B cell (primary cell): ENCODE measurements around the gene ATXN2. TPM values are rescaled to one million over a fixed set of nuclear protein-coding genes. Genes with fewer than 3 reads are reported as not detected.

ENCODE experiments used
- ATAC-seq: fragments of 200-7000 bp; cut with Tn5 transposase; one replicate; pipeline ENCODE4 v1.10.0; 2021; ENCODE audit warnings: low read depth, mild to moderate bottlenecking, moderate number of reproducible peaks, moderate library complexity
- CTCF ChIA-PET: fragments of 350-600 bp; sonication (Branson Sonifier 250); formaldehyde crosslinking; loops from one replicate; lab custom pipeline; 2021; ENCODE audit warnings: antibody characterized with exemption, inconsistent platforms; lab: Charles Lee
- POLR2A ChIA-PET: fragments of 350-600 bp; sonication (Branson Sonifier 250); formaldehyde crosslinking; loops from one replicate; lab custom pipeline; 2021; ENCODE audit warnings: antibody characterized with exemption; lab: Charles Lee
- DNase-seq: peaks from one replicate; pipeline ENCODE4 v3.0.0; 2013
- H2AFZ ChIP-seq: 2 replicates; pipeline ENCODE4 v1.6.1; 2012; ENCODE audit warnings: mild to moderate bottlenecking, low read depth, low read length; ENCODE audit not compliant: insufficient read depth, poor library complexity, severe bottlenecking
- H3K27ac ChIP-seq, 2 donors: 1 replicate in 1 of 2; 2 replicates in 1 of 2; pipeline ENCODE4 v1.5.1; 2012 to 2013; ENCODE audit warnings: low read length in 2 of 2, mild to moderate bottlenecking in 2 of 2, moderate library complexity in 1 of 2
- H3K27me3 ChIP-seq, 4 experiments: fragments of 200-600 bp in 1 of 4; sonication (generic) in 1 of 4; replicated peaks in 1 of 4; 1 replicate in 2 of 4; 2 replicates in 2 of 4; pipeline versions ENCODE4 v1.6.1 to v1.7.0; 2013 to 2016; ENCODE audit warnings: low read length in 3 of 4, mild to moderate bottlenecking in 2 of 4, mixed read lengths in 1 of 4, moderate library complexity in 1 of 4; ENCODE audit not compliant: insufficient read depth in 4 of 4, control insufficient read depth in 3 of 4; ENCODE audit errors: control extremely low read depth in 1 of 4
- H3K36me3 ChIP-seq, 2 experiments: replicated peaks in 1 of 2; 1 replicate in 1 of 2; 2 replicates in 1 of 2; pipeline versions ENCODE4 v1.6.1 to v1.7.1; 2013; ENCODE audit warnings: low read length in 1 of 2; ENCODE audit not compliant: insufficient read depth in 2 of 2, control insufficient read depth in 1 of 2; ENCODE audit errors: control extremely low read depth in 1 of 2, extremely low read depth in 1 of 2
- H3K4me1 ChIP-seq, 2 donors: fragments of 200-600 bp in 1 of 2; sonication (generic) in 1 of 2; 1 replicate in 1 of 2; 2 replicates in 1 of 2; pipeline versions ENCODE4 v1.5.1 to v1.6.1; 2013 to 2017; ENCODE audit warnings: low read length in 2 of 2; ENCODE audit not compliant: control insufficient read depth in 2 of 2, insufficient read depth in 2 of 2
- H3K4me2 ChIP-seq: replicated peaks from 2 replicates; pipeline ENCODE3; 2012; ENCODE audit warnings: mild to moderate bottlenecking, low read depth, low read length; ENCODE audit not compliant: poor library complexity, severe bottlenecking
- H3K4me3 ChIP-seq, 5 experiments: fragments of 200-600 bp in 1 of 5; sonication (generic) in 1 of 5; 1 replicate in 3 of 5; 2 replicates in 2 of 5; pipeline versions ENCODE4 v1.5.1 to v1.7.0; 2011 to 2016; ENCODE audit warnings: low read length in 4 of 5, mild to moderate bottlenecking in 4 of 5, low read depth in 2 of 5, control low read depth in 1 of 5, moderate library complexity in 1 of 5; ENCODE audit not compliant: insufficient read depth in 1 of 5; ENCODE audit errors: control extremely low read depth in 1 of 5, extremely low read depth in 1 of 5
- H3K79me2 ChIP-seq: fragments of 200-600 bp; sonication (generic); one replicate; pipeline ENCODE4 v1.6.0; 2016; ENCODE audit warnings: low read length; ENCODE audit not compliant: control insufficient read depth, insufficient read depth
- H3K9ac ChIP-seq: fragments of 200-600 bp; sonication (generic); 2 replicates; pipeline ENCODE4 v1.6.1; 2017; ENCODE audit warnings: mild to moderate bottlenecking, low read length, moderate library complexity
- H3K9me3 ChIP-seq, 3 donors: one replicate each; pipeline versions ENCODE4 v1.6.1 to v1.7.1; 2013; ENCODE audit warnings: low read length in 2 of 3; ENCODE audit not compliant: control insufficient read depth in 2 of 3, insufficient read depth in 1 of 3; ENCODE audit errors: control extremely low read depth in 1 of 3
- H4K20me1 ChIP-seq: 2 replicates; pipeline ENCODE4 v1.6.0; 2012; ENCODE audit warnings: mild to moderate bottlenecking, low read length; ENCODE audit not compliant: insufficient read depth, control insufficient read depth, poor library complexity, severe bottlenecking
- H3K27ac Mint-ChIP-seq: one replicate; pipeline ENCODE4 v1.8.0; 2021; ENCODE audit warnings: mixed read lengths
- H3K27me3 Mint-ChIP-seq: one replicate; pipeline ENCODE4 v1.8.0; 2021; ENCODE audit warnings: mixed read lengths
- H3K4me1 Mint-ChIP-seq: one replicate; pipeline ENCODE4 v1.8.0; 2021; ENCODE audit warnings: mixed read lengths
- H3K4me3 Mint-ChIP-seq: one replicate; pipeline ENCODE4 v1.8.0; 2021; ENCODE audit warnings: mixed read lengths
- H3K9me3 Mint-ChIP-seq: one replicate; pipeline ENCODE4 v1.8.0; 2022; ENCODE audit warnings: mixed read lengths; ENCODE audit not compliant: insufficient read depth
- EZH2 ChIP-seq: IDR thresholded peaks from 2 replicates; pipeline ENCODE4 v1.6.1; 2012; ENCODE audit warnings: borderline replicate concordance, low read depth, mild to moderate bottlenecking, moderate library complexity, low read length; ENCODE audit not compliant: insufficient read depth, poor library complexity, severe bottlenecking
- WGBS: methylation state at CpG from one replicate; pipeline ENCODE4 v1.1.5; 2013; ENCODE audit warnings: missing lambda C conversion rate; ENCODE audit not compliant: insufficient coverage; 5-methylcytosine and 5-hydroxymethylcytosine counted together
- intact Hi-C: fragments of 100-400 bp; cut with micrococcal nuclease; formaldehyde crosslinking; loops from one replicate; pipeline ENCODE4 v1.10.0; 2022
- polyA plus RNA-seq: library from polyadenylated mRNA; depleted of rRNA; stranded (reverse); fragments of >200 nt; gene quantifications from 2 replicates; pipeline ENCODE4 v1.2.3, GENCODE V29; 2012
- total RNA-seq, 2 donors: library from RNA; stranded (reverse); fragments of 120-200 nt in 1 of 2; gene quantifications; 1 replicate in 1 of 2; 2 replicates in 1 of 2; pipeline versions ENCODE4 v1.2.3 to v1.2.4, GENCODE V29; 2013 to 2022
- TF ChIP-seq, protein P1 (sequence below): fragments of 200-600 bp; IDR thresholded peaks from one replicate; pipeline ENCODE4 v1.8.0; 2022; ENCODE audit warnings: antibody characterized with exemption, mild to moderate bottlenecking

Gene ATXN2
- total and polyA plus RNA-seq, 2 donors (not counting 1 experiment from before 2014, with no cell fraction given): 28.2 to 83.8 TPM

DNA sequence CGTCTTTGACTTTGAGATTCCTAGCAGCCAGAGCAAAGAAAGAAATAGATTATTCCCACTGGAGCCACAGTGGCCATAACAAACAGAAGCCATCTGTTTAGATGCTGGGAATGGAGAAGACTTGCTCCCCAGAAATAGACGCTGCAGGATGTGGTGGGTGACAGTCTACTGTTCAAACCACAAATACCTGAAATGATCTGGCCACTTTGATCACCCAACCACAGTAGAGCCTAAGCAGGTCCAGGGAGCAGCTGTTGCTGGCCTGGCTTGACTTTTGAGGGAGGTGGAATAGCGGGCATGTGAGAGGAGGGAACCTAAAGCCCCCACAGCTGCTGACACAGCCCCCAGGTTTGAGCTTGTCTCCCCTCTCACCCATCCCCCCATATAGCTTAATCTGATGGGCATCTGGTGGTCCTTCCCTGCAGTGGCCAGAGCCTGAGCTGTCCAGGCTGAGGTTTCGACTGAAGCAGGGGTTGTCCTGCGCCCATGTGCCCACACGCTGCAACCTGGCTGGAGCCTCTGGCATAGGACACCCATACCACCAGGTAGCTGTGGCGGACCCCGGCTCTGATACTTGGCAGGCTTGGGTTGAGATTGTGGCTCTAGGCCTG is 154.7 kb downstream of the ATXN2 start:
- Histone ChIP-seq H3K36me3 (peaks cover 0 to 58% of the 10 kb centered on the region in 2 experiments), H3K27ac (peak overlapping the region; percentile 77 to 89), H3K4me3 (no peak overlapping the region), H3K4me1 (peaks cover 35 to 85% of the 10 kb centered on the region in 2 donors), H3K79me2 (peaks cover 86% of the 10 kb centered on the region), H3K27me3 (no peaks in the 10 kb centered on the region), H2AFZ (no peak overlapping the region), H3K4me2 (peak overlapping the region; percentile 68), H3K9me3 (no peaks in the 10 kb centered on the region), H3K9ac (peak overlapping the region; percentile 30), H4K20me1 (peaks cover 72% of the 10 kb centered on the region)
- Mint-ChIP-seq H3K27ac (peak overlapping the region; percentile 83), H3K4me3 (peak overlapping the region; percentile 55), H3K27me3 (no peaks in the 10 kb centered on the region), H3K9me3 (no peaks in the 10 kb centered on the region), H3K4me1 (peaks cover 79% of the 10 kb centered on the region)
- ChIA-PET CTCF (interaction anchor here (1.0 to 42.0 kb wide), 9 partner anchors 8 to 769 kb away, joined by 3 to 1472 read pairs (median 8); partner anchors contain the start of gene SH2B3), POLR2A (interaction anchor here (0.6 to 3.3 kb wide), 6 partner anchors 10 to 47 kb away, joined by 3 to 42 read pairs (median 4); no protein-coding TSS in a partner anchor)
- WGBS: 50% methylated on average over 3 of the region's 8 CpGs
- intact Hi-C loops: loop anchor here (2.0 kb wide), 1 partner anchor 154 kb away; the partner anchor contains the start of gene ATXN2
- DNase-seq (no peak), ATAC-seq (no peak)
- no peak for TF ChIP-seq EZH2
- TF ChIP-seq, protein P1, sequence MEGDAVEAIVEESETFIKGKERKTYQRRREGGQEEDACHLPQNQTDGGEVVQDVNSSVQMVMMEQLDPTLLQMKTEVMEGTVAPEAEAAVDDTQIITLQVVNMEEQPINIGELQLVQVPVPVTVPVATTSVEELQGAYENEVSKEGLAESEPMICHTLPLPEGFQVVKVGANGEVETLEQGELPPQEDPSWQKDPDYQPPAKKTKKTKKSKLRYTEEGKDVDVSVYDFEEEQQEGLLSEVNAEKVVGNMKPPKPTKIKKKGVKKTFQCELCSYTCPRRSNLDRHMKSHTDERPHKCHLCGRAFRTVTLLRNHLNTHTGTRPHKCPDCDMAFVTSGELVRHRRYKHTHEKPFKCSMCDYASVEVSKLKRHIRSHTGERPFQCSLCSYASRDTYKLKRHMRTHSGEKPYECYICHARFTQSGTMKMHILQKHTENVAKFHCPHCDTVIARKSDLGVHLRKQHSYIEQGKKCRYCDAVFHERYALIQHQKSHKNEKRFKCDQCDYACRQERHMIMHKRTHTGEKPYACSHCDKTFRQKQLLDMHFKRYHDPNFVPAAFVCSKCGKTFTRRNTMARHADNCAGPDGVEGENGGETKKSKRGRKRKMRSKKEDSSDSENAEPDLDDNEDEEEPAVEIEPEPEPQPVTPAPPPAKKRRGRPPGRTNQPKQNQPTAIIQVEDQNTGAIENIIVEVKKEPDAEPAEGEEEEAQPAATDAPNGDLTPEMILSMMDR: no peak

DNA sequence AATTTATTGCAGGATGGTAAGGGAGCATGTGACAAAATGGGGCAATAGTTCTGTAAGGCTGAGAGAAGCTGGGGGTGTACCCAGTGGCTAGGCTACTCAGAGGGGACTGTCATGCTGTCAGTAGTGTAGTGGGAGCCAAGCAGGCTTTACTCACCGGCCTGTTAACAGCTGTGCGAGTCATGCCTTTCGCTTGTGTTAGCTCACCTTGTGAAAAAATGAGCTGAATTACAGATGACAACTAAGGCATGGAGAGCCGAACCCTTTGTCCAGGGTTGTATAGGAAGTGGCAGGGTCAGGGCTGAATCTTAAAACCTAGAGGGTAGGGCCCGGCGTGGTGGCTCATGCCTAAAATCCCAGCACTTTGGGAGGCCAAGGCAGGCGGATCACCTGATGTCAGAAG is 155.5 kb downstream of the ATXN2 start:
- peaks cover 94% of the 10 kb centered on the region for H3K79me2 ChIP-seq
- H3K27me3 Mint-ChIP-seq: no peaks in the 10 kb centered on the region
- H3K4me1 Mint-ChIP-seq: peaks cover 74% of the 10 kb centered on the region
- H4K20me1 ChIP-seq: peaks cover 72% of the 10 kb centered on the region
- 86% methylated on average over 6 of the region's 7 CpGs for WGBS
- ChIA-PET POLR2A (interaction anchor here (1.3 to 3.3 kb wide), 2 partner anchors 9 to 35 kb away, joined by 4 to 42 read pairs; no protein-coding TSS in a partner anchor), CTCF (interaction anchor here (1.4 to 42.0 kb wide), 6 partner anchors 8 to 40 kb away, joined by 3 to 1472 read pairs (median 24); partner anchors contain the start of gene SH2B3)
- TF ChIP-seq, protein P1: no peak
- no peak for TF ChIP-seq EZH2
- ATAC-seq (no peak), DNase-seq (peak; percentile 25)
- no peaks in the 10 kb centered on the region for H3K9me3 ChIP-seq
- no peak overlapping the region for H2AFZ ChIP-seq
- no peak overlapping the region for H3K4me2 ChIP-seq
- H3K9me3 Mint-ChIP-seq: no peaks in the 10 kb centered on the region
- intact Hi-C loops: no loop called here
- no peak overlapping the region for H3K9ac ChIP-seq
- H3K4me3 Mint-ChIP-seq: peak overlapping the region; percentile 32
- peaks cover 38 to 84% of the 10 kb centered on the region in 2 donors for H3K4me1 ChIP-seq
- peaks cover 0 to 50% of the 10 kb centered on the region in 2 experiments for H3K36me3 ChIP-seq
- H3K4me3 ChIP-seq: no peak overlapping the region
- peak overlapping the region; percentile 79 for H3K27ac Mint-ChIP-seq
- H3K27me3 ChIP-seq: no peaks in the 10 kb centered on the region
- H3K27ac ChIP-seq: peak overlapping the region; percentile 46 to 89
